Activated CD8-positive, alpha-beta T cell treated with anti-CD3 and anti-CD28 coated beads, Interleukin-2, amount 10 ng/mL, durations not matched to agents 7 days and 5 days (primary cell): ENCODE data around the gene SPART. TPM values are rescaled to one million over a fixed set of nuclear protein-coding genes. Genes with fewer than 3 reads are reported as not detected.

Experiments
- ATAC-seq: fragments of 150-1000 bp; cut with Tn5 transposase; one replicate; pipeline ENCODE4 v1.10.0; 2021; ENCODE audit warnings: moderate library complexity
- CTCF ChIA-PET: fragments of 350-600 bp; sonication (Branson Sonifier 250); formaldehyde crosslinking; loops from one replicate; lab custom pipeline; 2021; ENCODE audit warnings: antibody characterized with exemption; lab: Charles Lee
- POLR2A ChIA-PET: fragments of 350-600 bp; sonication (Branson Sonifier 250); formaldehyde crosslinking; loops from one replicate; lab custom pipeline; 2021; ENCODE audit warnings: antibody characterized with exemption; lab: Charles Lee
- DNase-seq: peaks from one replicate; pipeline ENCODE4 v3.0.0-alpha.2; 2020
- H3K27ac Mint-ChIP-seq: one replicate; pipeline ENCODE4 v1.8.0; 2021; ENCODE audit warnings: mild to moderate bottlenecking, mixed read lengths
- H3K27me3 Mint-ChIP-seq: one replicate; pipeline ENCODE4 v1.8.0; 2021; ENCODE audit warnings: low read depth, mixed read lengths
- H3K36me3 Mint-ChIP-seq: one replicate; pipeline ENCODE4 v1.8.0; 2021; ENCODE audit warnings: low read depth, mixed read lengths
- H3K4me1 Mint-ChIP-seq: one replicate; pipeline ENCODE4 v1.8.0; 2021; ENCODE audit warnings: low read depth, mixed read lengths
- H3K4me3 Mint-ChIP-seq: one replicate; pipeline ENCODE4 v1.8.0; 2021; ENCODE audit warnings: mild to moderate bottlenecking, mixed read lengths
- H3K9me3 Mint-ChIP-seq: one replicate; pipeline ENCODE4 v1.8.0; 2022; ENCODE audit warnings: mixed read lengths; ENCODE audit not compliant: insufficient read depth
- total RNA-seq, 2 experiments: library from RNA; stranded (reverse); gene quantifications; one replicate each; pipeline ENCODE4 v1.2.3, GENCODE V29; 2021

Gene SPART
- total RNA-seq, 2 experiments from 2014 or later = 16.3 to 16.6 TPM

- H3K9me3 Mint-ChIP-seq = no peaks in the 10 kb centered on the region
Observed at GRCh38 chr13:36261011-36261410, 85.2 kb downstream of the SPART start.

GRCh38 chr13:36259361-36260137, 86.6 kb downstream of the SPART start:
- ATAC-seq = no peak
- Mint-ChIP-seq H3K4me1 (no peaks in the 10 kb centered on the region), H3K27ac (no peak overlapping the region), H3K4me3 (no peak overlapping the region), H3K27me3 (peaks cover 4% of the 10 kb centered on the region), H3K36me3 (no peaks in the 10 kb centered on the region), H3K9me3 (no peaks in the 10 kb centered on the region)
- DNase-seq = no peak
- ChIA-PET CTCF (interaction anchor here (1.0 kb wide), 1 partner anchor 15 kb away, joined by 3 read pairs; no protein-coding TSS in a partner anchor), POLR2A (no interaction called here)

More at GRCh38 chr13:36261011-36261410, 85.2 kb downstream of the SPART start:
- ChIA-PET POLR2A (no interaction called here), CTCF (no interaction called here)
- H3K27me3 Mint-ChIP-seq = peaks cover 4% of the 10 kb centered on the region
- no peaks in the 10 kb centered on the region for H3K4me1 Mint-ChIP-seq
- DNase-seq (no peak), ATAC-seq (no peak)
- no peak overlapping the region for H3K27ac Mint-ChIP-seq
- H3K4me3 Mint-ChIP-seq = no peak overlapping the region
- H3K36me3 Mint-ChIP-seq = no peaks in the 10 kb centered on the region

GRCh38 chr13:36258831-36259230, 87.4 kb downstream of the SPART start:
- CTCF ChIA-PET = interaction anchor here (1.0 kb wide), 1 partner anchor 16 kb away, joined by 3 read pairs; no protein-coding TSS in a partner anchor
- Mint-ChIP-seq H3K36me3 (no peaks in the 10 kb centered on the region), H3K27ac (no peak overlapping the region), H3K9me3 (no peaks in the 10 kb centered on the region), H3K4me3 (no peak overlapping the region), H3K27me3 (peaks cover 4% of the 10 kb centered on the region), H3K4me1 (no peaks in the 10 kb centered on the region)
- POLR2A ChIA-PET = no interaction called here
- DNase-seq = no peak
- ATAC-seq = no peak

Other genes with a start within 250 kb of the SPART start
- gene DCLK1, start 215.0 kb downstream of the SPART start, total RNA-seq = not detected
- not detected for gene SOHLH2, start 131.8 kb downstream of the SPART start, total RNA-seq
- not detected for gene CCDC169, start 48.6 kb downstream of the SPART start, total RNA-seq
- under 1 TPM; 0.37 to 0.47 TPM for gene CCNA1, start 86.1 kb upstream of the SPART start, total RNA-seq